HG03439 (cell line): ENCODE measurements around the gene ZNF316.

Experiments
- ATAC-seq: cut with Tn5 transposase; IDR thresholded peaks from one replicate; pipeline ENCODE4 v1.9.1; 2021; ENCODE audit warnings: mild to moderate bottlenecking, moderate library complexity; ENCODE audit not compliant: unreplicated experiment

ZNF316 gene

GRCh38 chr7:6675807-6676405 lies 38.8 kb downstream of the ZNF316 start:
- ATAC-seq = no peak

GRCh38 chr7:6680146-6680545 lies 43.0 kb downstream of the ZNF316 start:
- ATAC-seq = no peak

- ATAC-seq = no peak
Observed at GRCh38 chr7:6691103-6691502, 54.0 kb downstream of the ZNF316 start.

- no peak for ATAC-seq
Observed at GRCh38 chr7:6691609-6692106, 54.5 kb downstream of the ZNF316 start.

- no peak for ATAC-seq
Observed at GRCh38 chr7:6700793-6701192, 63.7 kb downstream of the ZNF316 start.

- no peak for ATAC-seq
Observed at GRCh38 chr7:6701860-6702259, 64.7 kb downstream of the ZNF316 start.
